SIG-M5 (cell line): ENCODE results near the gene ALG2.

Experiments used
- DNase-seq: peaks from one replicate; lab custom pipeline; 2025; lab: John Stamatoyannopoulos, UW

Gene ALG2

DNA sequence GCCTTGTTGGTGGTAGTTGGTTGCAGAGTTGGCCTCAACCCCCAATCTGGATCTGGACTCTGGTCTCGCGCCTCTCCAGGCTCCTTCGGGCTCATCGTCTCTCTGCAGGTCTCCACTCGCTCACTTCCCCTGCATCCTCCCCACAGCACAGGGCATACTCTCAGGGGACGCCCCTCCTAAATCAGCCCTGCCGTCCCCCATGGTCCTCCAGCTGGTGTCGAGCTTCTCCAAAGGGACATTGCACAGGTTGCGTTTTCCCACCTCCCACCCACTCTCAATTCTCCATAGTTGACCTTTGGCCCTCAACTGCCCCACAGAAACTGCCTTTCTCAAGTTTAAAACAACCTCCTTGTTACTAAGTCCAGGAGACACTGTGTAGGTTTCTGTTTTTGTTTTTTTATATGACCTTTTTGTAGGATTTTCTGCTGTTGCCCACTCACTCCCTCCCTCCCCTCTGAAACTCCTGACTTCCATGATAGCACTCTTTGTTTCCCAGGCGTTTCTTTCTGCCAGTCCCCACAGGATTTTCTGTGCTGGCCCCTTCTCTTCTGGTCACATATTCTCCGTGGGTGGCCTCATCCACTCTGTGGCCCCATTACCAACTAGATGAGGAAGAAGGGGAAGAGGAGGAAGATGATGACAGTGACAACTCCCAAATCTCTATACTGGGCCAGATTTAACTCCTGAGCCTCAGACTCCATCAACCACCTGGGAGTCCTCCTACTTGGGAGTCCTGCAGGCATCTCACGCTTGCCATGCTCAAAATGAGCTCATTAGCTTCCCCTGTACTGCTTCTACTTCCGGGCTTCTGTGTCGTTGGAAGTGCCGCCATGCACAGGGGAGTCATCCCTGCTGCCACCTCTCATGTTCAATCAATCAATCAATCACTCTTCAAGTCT is 50.3 kb downstream of the ALG2 start:
- no peak for DNase-seq

DNA sequence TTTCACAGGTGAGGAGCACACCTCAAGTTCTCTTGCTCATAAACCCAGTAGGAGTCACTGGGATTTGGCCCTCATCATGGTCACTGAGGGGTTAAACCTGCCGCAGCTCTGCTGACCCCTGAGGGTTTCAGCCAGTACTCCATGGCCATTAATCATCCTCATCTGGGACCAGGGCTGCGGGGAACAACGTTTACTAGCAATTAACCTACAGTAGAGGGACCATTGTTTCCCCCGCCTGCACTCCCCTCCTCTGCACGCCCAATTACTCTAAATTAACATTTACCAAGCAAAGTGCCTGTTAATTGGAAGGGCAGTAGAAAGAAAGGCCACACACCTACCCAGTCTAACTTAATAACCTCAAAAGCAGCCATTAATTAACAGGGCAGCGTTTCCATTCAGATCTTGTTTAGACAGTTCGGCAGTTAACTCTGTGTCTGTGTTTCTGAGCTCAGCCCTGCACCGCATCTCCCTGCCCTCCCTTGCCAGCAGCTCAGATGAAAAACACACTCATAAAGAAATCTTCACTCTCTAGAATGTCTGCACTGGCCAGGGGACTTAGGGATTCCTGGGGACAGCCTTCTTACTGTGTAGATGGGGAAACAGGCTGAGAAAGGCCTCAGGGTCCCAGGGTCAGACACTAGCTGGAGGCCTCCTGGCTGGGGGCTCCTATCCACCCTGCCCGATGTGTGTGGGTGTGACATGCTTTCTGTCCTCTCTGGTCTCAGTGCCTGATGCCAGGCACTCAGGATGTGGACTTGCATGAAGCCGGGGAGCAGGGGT is 51.6 kb downstream of the ALG2 start:
- no peak for DNase-seq

DNA sequence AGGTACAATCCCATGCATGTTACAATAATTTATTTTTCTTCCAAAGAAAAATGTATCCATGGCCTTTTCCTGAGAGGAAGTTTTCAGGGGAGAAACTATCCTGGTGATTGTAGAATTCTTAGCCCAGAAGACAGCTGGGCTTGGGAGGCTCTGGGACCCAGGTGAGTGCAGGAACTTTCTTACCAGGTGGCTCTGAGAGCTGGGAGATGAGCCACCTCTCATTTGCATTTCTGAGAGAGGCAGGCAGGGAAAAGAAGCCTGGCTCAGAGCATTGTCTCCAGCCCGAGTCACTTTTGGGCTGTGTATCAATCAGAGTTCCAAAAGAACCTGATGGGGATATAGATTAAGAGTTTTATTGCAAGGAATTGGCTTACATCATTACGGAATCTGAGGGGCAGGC is 52.7 kb downstream of the ALG2 start:
- DNase-seq, result no peak

DNA sequence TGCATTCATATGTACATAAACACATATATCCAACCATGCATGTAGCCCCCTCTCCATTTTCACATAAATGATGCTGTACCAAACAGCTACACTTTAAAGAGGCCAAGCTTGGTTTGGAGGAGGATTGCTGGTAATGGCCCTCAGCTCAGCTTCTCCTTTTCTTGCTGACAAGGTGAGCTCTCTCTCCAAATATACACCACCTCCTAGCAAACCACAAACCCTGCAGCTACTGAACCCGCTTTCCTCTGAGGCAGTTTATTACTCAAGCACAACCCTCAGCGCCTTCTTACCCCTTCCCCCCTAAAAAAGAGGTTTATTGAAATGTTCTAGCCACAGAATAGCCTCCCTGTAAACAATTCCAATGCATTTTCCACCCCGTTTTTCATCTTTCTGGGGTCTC is 54.0 kb downstream of the ALG2 start:
- no peak for DNase-seq

DNA sequence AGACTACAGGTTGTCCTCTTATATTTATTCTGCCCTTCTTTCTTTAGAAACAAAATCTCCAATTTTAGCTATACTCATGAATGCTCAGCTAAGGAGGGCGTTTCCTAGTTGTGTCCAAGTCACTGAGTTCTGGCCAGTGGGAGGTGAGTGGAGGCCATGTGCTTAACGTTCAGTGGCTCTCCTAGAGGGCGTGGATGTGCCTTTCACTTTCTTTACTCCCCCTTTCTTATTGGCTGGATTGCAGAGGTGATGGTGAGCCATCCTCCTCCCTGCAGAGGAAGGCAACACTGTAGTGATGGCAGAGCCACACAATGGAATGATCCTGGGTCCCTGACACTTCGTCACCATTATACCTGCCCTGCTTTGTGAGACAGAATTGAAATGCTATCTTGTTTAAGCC is 54.6 kb downstream of the ALG2 start:
- DNase-seq, result no peak
